GM18519 (cell line): ENCODE data around the gene NSRP1.
"Not testable (repeated sequence)": the region's sequence is repeated elsewhere in the genome, so short reads cannot be mapped to it uniquely, and the experiment has no call there.

Experiments
- ATAC-seq: cut with Tn5 transposase; IDR thresholded peaks from one replicate; pipeline ENCODE4 v1.9.1; 2021; ENCODE audit warnings: mild to moderate bottlenecking, moderate library complexity; ENCODE audit not compliant: unreplicated experiment, low FRiP score

The NSRP1 gene, protein sequence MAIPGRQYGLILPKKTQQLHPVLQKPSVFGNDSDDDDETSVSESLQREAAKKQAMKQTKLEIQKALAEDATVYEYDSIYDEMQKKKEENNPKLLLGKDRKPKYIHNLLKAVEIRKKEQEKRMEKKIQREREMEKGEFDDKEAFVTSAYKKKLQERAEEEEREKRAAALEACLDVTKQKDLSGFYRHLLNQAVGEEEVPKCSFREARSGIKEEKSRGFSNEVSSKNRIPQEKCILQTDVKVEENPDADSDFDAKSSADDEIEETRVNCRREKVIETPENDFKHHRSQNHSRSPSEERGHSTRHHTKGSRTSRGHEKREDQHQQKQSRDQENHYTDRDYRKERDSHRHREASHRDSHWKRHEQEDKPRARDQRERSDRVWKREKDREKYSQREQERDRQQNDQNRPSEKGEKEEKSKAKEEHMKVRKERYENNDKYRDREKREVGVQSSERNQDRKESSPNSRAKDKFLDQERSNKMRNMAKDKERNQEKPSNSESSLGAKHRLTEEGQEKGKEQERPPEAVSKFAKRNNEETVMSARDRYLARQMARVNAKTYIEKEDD

DNA sequence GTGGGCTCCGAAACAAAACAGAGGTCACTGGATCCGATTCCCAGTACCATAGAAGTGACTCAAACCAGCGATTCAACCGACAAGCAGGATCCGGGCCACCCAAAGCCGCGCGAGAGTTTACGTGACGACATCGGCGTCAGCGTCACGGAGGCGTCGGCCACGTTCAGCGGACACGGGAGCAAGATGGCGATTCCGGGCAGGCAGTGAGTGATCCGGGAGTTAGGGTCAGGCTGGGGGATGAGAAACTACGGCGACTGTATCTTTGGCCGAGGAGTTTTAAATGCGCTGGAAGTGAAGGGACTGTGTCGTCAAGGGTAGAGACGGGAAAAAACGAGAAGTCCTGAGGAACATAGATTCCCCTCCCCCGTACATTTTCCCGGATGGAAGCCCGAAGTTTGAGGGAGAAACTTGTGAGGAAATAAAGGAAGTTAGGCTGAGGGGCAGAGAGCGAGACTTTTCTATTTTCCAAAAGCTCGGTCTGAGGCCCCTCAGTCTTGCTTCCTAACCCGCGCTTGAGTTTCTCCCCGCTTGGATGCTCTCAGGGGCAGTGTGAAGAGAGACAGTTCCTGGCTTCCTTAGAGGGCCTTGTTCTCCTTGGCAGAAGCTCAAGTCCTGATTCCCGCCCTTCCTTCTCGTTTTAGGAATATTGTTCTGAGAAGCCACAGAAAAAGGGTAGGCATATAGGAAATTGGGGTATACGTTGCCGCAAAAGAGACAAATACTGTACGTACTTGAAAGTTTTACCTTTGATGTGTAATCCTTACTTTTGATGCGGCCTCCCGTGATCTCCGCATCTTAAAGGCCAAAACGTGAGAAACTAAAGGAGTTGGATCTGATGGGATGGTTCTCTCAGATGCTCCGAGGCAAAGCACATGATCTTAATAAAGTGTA is at the start of gene NSRP1:
Gene NSRP1, plus strand, starts transcription at position 156 of the 891 bp plus-strand sequence. Its CDS starts 28 bp downstream, at position 184.
- peak; percentile 41 for ATAC-seq

- no peak for ATAC-seq
These were observed 48.2 kb upstream of the NSRP1 start for GRCh38 chr17:30068465-30068864.

- no peak for ATAC-seq
These were observed 42.4 kb upstream of the NSRP1 start for GRCh38 chr17:30074254-30074653.

DNA sequence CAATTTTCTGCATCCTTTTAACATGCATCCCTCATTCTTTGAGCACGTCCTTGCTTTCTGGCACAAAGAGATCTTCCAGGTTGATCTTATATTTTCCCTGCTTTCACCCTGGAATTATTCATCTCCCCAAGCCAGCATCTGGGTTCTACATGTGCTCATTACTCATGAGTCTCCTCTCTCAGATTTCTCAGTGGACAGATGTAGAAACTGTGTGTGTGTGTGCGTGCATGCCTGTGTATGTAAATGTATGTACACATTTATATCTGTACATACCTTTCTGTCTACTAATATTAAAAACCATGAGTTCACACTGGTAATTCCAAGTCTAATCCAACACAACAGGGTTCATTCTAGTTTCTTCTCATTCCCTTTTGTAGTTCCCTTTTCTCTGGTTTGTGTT is 41.9 kb upstream of the NSRP1 start:
- ATAC-seq, result no peak

GRCh38 chr17:30082773-30083172 is 33.8 kb upstream of the NSRP1 start:
- no peak for ATAC-seq

DNA sequence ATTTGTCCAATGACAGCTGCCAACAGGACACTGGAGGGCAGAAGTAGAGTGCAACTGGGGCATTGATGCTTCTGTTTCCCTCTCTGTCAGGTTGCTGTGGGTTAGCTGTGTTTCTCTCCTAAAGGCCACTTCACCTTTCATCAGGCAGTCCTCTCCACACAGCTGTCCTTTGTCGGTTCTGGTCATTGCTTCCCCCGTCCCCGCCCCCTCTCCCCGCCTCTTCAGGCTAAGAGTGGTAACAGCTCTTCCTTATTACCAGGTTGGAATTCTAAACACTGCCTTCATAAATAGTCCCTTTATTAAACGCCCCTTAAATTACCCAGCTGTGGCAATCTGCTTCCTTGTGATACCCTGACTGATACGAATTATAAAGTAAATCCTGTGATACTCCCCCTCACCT is 31.8 kb upstream of the NSRP1 start:
- no peak for ATAC-seq

DNA sequence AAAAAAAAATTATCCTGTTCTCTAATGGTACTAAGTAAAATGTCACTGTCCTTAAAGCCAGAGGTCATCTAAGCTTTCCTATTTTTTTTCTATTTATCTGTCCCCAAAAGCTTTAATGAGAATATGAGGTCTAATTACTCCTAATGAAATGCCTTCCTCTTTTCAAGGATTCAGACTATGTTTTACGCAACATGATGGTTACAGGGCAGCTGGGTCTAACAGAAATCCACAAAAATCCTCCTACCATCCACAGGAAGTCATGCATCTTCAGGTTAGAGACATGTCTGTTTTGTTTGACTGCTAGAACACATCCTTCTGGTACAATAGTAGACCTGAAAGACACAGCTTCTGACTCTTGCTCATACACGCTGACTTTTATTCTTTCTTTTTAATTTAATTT is 29.7 kb upstream of the NSRP1 start:
- no peak for ATAC-seq

GRCh38 chr17:30087431-30087830 is 29.2 kb upstream of the NSRP1 start:
- ATAC-seq, result not testable (repeated sequence)

GRCh38 chr17:30091121-30091670 is 25.4 kb upstream of the NSRP1 start:
- no peak for ATAC-seq

- no peak for ATAC-seq
These were observed 24.8 kb upstream of the NSRP1 start for GRCh38 chr17:30091771-30092170.

DNA sequence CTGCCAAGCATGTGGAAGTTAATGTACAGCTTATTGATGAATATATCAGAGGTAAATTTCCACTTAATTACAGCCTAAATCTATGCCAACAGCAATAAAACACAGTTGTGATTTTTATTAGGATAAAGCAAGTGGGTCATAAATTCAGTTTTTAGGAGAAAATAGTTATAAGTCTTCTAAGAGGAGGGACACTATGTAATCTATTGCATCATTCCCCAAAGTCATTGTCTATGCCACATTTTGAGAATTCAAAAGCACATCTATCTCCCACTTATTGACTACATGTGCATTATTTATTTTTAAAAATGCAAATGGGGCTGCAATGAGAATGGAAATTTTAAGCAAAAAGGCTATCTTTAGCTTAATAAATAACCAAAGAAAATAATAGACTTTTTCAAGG is 23.7 kb upstream of the NSRP1 start:
- ATAC-seq, result no peak

DNA sequence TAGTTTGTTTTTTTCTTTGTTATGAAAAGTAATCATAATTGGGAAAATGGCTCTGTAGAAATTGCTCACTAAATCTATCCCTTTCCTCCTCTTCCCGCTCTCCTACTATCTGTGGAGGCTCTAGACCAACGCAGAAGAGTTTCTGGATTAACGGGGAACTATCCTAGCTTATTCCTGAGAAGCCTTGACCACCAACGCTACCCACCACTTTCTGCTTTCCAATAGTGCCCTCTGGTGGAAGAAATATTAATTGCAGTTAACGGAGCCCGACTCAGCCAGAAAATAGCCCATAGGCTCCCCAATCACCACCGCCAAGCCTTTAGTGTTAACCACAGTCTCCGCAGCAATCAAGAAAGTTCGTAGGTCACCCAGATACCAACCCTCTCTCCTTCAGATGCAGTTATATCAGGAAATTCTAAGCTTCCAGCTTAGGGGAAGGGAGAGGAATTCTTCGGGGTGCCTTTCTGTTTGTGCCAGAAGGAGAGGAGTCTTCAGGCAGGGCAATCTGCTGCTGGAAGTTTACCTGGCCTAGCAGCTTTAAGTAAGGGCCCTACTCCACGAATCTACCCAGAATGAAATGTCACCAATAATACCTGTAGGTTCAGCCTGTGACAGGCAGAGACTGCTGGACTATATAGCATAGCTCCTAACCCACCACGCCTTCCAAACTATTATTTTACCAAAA is 23.0 kb upstream of the NSRP1 start:
- ATAC-seq, result no peak

- ATAC-seq, result no peak
These were observed 20.9 kb upstream of the NSRP1 start for GRCh38 chr17:30095507-30096244.

GRCh38 chr17:30101686-30102390 is 14.8 kb upstream of the NSRP1 start:
- ATAC-seq, result no peak

DNA sequence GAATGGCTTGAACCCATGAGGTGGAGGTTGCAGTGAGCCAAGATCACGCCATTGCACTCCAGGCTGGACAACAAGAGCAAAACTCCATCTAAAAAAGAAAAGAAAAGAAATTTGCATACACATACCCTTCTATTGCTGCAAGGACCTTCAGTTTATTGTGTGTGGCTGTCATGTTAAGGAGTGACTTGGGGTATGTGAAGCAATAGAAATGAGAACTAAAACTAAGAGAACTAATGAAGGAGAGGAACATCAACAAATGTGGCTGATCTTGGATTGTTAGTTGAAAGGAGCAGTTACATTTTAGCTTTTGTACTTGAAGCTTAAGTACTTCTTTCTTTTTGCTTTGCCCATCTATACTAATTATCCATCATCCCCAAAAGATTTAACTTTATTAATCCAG is 12.7 kb upstream of the NSRP1 start:
- no peak for ATAC-seq

DNA sequence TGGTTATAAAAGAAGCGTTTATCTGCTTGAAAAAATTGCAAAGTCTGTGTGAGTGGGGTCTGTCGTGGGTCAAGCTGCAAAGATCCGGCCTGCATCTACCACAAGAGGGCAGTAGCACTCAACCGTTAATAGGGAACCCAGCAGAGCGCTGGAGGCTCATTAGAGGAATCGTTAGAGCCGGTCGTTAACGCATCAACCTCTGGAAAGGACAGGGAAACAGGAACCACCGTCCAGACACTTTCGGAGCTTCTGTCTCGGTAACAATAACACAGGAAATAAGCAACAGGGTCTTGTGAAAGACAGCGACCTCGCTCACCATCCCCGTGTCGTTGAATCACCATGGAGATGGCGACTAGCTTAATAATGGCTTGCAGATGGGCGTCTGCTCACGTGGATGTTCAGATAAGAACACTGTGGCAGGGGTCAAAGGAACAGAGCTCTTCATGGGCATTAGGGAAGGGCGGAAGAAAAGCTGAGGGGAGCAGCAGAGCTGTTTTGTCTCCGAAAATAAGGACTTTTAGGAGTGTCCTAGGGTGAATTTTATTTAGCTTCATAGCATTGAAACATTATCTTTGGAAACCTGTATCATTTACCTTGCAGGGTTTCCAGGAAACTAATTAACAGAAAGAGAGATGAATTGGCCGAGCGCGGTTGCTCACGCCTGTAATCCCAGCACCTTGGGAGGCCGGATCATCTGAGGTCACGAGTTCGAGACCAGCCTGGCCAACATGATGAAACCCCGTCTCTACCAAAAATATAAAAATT is 11.9 kb upstream of the NSRP1 start:
- no peak for ATAC-seq

DNA sequence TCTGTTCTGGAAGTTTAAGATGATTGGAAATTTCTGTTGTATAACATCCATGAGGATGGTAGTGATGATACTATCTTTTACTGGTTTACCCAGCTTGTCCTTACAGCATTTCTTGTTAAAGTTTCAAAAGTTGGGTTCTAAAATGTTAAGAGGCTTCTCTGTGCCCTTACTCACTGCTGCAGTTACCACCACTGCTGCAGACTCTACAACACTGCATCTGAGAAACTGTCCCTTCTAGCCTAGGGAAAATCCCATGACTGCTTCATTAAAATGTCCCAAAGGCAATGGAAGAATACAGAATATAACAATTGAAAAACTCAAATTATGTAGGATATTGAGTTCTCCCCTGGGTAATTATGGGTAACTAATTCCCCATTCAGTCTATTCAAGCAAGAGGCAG is 3.8 kb upstream of the NSRP1 start:
- ATAC-seq, result no peak

DNA sequence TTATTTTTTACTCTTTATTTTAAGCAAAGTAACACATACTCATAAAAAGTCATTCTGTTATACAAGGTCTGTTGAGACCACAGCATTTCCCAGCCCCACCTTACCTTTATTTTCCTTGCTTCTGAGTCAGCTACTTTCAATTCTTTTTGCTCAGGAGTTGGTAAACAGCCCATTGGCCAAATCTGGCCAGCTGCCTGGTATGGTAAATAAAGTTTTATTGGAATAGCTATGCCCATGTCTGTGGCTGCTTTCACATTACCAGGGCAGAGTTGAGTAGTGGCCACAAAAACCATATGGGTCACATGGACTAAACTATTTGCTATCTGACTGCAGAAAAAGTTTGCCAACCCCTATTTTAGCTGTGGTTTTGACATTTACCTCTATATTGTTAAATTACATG is 3.4 kb upstream of the NSRP1 start:
- no peak for ATAC-seq

DNA sequence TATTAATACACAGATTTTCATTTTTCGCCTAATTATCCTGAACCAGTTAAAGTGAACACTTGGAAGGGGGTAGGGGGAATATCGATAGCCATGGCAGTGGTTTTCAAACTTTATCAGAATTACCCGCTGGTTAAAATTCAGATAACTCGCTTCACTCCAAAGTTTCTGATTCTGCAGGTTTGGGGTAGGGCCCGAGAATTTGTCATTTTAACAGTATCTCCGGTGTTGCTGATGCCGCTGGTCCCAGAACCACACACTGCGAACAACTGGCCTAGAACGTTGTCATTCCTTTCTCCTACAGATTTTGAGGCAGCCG is 313 bp upstream of the NSRP1 start:
- ATAC-seq, result no peak
